GM19395 (cell line): ENCODE results near the gene OCSTAMP.

Experiments used
- ATAC-seq: cut with Tn5 transposase; IDR thresholded peaks from one replicate; pipeline ENCODE4 v1.9.1; 2021; ENCODE audit warnings: mild to moderate bottlenecking, moderate library complexity; ENCODE audit not compliant: unreplicated experiment

OCSTAMP gene

DNA sequence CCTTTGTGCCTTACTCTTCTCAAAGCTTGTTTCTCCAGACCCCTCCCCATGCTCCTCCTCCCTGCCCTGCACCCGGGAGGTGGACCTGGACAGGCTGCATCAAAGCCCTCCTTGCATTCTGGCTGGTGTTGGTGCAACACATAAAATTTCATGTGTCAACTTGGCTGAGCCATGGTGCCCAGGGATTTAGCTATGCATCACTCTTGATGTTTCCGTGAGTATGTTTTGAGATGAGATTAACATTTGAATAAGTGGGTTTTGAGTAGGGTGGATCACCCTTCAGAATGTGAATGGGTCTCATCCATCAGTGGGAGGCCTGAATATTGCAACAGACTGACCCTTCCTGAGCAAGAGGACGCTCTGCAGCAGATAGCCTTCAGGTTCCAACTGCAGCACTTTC, 4.4 kb upstream of the OCSTAMP start:
- no peak for ATAC-seq

DNA sequence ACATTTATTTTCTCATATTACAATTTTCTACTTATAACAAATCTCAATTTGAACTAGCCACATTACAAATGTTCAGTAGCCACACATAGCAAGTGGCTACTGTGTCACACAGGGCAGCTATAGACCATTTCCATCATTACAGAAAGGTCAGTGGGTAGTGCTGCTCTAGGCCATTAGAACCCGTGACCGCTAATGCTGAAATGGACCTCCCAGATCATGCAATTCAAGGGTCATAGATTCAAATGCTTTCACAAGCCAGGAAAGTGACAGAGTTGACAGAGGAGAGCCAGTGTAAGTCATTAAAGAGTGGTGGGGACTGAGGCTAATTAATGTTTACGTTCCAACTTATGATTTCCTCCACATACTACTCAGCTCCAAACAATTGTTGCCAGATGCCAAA, 3.5 kb upstream of the OCSTAMP start:
- ATAC-seq: no peak

DNA sequence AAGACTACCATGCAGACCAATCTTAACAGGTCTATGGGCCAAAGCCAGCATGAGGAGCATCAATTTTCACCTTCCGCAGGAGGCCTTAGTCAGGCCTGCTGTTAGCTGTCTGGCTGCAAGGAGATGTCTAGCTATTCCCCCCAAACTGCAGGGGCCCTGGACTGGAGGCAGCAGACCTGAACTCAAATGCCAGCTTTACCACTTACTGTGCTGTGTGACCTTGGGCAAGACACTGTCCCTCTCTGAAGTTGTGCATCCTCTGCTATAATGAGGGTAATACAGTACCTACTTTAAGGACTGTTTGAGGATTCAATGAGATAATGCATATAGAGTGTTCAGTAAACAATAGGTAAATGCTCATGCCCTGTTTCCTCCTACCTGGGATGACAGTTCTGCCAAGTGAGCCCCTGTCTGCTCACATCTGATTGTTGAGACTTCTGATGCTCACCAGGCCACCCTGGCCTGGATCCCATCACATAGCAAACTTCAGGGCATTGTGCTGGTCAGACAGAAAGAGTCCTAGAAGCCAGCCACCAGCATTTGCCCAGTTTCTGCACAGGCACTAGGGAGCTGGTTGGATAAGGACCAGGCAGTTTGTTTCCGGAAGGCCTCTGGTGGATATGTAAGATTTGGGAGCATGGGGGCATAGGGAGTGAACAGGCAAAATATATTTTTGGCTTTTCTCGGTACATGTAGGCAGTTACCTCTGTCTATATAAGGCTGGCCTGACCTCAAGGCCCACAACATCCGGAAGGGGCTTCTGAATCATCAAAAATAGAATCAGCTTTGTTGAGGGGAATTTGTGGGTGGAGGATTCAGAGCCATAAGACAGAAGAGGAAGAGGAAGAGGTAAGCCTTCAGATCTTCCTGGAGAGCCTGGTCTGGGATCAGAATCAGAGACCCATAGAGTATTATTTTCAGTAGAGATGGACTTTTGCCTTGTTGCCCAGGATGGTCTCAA, 2.3 kb upstream of the OCSTAMP start:
- ATAC-seq: peak; percentile 71

DNA sequence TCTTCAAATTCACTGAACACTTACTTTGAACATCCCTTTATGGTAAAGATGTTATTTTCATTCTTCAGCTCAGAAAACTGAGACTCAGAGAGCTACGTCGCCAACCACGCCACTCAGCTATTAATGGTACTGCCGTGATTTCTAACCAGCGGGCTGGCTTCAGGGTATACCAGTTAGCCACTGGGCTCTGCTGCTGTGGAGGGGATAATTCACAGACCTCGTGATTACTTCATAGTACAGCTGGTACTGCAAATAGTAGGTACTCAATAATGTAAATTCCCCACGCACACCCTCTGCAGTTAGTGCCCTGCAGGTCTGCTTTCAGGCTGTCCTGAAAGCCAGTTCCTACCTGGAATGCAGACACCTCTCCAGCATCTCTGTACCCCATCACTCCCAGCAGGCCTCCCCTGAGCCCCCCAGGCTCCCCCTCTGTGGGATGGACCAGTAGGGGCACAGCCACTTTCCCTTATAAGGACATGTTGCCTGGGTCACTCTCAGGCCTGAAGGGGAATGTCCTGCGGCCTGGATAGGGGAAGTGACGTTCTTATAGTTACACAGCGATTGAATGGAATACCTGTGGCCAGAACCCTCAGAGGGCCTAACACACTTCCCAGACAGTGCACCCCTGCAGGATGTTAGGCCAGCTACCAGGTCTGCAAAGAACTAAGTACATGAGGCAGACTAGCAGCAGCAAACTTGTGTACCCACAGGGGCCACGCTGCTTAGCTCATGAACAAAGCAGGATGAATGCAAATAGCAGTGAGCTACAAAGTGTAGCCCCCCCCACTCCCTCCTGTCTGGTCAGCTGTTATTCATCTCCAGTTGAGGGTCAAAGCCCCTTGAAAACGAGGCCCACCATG, 1.3 kb upstream of the OCSTAMP start:
- no peak for ATAC-seq

DNA sequence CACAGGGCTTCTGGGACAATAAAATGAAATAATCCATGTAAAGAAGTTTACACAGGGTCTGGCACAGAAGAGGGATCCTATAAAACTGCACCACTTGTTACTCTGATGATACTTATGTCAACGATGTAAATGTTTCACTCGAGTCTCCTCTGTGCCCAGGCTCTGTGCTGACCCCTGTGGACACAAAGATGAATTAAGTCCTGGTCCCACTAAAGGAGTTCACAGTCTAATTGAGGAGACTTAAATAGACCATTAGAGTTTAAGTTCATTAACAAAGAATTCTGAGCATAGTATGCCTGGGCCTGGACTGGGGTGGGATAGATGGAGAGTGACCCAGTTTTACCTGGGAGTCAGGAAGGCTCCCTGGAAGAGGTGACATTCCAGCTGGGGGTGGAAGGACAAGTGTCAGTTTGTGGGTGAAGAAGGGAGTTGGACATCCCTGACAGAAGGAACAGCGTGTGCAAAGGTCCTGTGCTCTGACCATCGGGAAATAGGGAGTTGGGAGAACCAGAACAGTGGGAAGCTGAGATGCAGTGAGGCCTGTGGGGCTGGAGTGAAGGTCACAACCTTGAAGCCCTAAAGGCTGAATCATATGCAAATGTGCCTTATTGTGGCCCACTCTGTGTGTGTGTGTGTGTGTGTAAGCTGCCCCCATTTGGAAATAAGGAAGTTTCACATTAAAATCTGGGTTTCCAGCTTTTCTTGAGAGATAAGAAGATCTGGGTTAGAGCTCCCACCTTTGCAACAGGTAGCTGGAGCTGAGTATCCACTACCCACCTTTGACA, 1.1 kb downstream of the OCSTAMP start:
- ATAC-seq: no peak

DNA sequence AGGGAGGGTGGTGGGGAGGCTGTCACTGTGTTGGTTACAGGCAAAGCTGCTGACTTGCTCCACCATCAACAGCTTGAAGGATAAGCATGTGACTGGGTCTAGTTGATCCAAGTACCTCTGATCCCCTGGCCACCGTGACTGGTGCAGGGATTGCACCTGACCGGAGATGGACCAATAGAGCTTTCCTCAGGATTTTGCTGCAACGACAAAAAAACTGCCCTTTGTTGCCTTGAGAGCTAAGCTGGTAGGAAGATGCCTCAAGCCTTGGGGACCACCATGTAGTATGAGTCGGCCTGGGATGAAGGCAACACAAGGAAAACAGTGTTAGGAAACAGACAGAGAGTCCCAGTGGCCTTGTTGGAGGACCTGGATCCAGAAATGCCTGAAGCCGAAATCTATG, 1.8 kb downstream of the OCSTAMP start:
- no peak for ATAC-seq

DNA sequence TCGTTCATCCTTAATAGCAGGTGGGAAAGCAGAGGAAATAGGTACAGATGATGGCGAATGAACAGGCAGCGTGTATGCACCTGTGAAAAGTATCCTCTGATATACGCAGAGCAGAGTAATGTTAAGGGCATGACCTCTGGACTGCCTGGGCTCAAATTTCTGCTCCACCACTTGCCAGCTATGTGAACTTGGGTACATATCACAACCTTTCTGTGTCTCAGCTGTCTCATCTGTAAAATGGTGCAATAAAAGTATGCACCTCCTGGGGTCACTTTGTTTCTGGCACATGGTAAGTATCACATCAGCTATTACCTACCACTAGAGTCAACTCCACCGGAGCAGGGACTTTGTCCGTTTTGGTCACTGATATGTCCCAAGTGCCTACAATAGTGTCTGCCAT, 2.5 kb downstream of the OCSTAMP start:
- no peak for ATAC-seq

DNA sequence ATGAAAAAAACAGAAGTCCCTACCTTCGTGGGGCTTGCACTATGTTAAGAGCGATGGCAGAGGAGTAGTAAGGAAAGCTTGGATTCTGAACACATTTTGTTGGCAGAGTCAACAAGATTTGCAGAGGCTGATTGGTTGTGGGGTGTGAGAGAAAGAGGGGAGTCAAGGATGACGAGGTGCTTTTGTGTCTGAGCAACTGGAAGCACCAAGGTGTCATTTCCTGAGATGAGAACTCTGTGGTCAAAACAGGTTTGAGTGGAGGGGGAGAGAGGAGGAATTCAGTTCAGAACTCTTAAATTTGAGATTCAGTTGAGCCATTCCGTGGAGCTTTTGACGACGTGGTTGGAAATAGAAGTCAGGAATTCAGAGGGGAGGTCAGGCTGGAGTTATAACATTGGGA, 3.5 kb downstream of the OCSTAMP start:
- no peak for ATAC-seq

DNA sequence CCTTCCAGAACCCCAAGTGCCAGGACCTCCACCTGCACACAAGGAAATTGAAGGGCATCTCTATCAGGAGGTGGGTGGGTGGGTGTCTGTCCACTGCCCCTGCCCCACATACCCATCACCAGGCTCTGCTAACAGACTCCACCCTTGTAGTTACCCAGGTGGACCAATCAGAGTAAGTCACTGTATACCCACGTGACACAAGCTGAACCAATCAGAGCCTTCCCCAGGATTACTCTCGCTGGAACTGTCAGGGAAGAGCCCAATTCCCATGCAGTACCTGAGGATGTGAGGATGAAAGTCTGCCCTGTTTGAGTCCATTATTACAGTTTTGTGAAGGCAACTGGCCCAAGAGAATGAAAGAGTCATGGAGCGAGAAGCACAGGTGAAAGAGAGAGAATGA, 4.2 kb downstream of the OCSTAMP start:
- no peak for ATAC-seq

DNA sequence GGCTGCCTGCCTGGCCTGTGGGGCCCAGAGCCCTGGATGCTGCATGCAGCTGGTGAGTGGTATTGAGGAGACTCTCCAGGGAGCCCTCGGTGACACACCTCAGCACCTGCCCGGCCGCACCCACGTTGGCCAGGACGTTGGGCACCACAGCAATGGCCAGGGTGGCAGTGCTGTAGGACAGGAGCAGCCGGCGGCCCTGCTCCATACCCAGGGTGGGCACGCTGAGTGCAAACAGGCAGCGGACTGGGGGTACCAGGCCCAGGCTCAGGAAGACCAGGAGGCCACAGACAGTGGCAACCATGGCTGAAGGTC, 4.7 kb downstream of the OCSTAMP start:
- no peak for ATAC-seq

DNA sequence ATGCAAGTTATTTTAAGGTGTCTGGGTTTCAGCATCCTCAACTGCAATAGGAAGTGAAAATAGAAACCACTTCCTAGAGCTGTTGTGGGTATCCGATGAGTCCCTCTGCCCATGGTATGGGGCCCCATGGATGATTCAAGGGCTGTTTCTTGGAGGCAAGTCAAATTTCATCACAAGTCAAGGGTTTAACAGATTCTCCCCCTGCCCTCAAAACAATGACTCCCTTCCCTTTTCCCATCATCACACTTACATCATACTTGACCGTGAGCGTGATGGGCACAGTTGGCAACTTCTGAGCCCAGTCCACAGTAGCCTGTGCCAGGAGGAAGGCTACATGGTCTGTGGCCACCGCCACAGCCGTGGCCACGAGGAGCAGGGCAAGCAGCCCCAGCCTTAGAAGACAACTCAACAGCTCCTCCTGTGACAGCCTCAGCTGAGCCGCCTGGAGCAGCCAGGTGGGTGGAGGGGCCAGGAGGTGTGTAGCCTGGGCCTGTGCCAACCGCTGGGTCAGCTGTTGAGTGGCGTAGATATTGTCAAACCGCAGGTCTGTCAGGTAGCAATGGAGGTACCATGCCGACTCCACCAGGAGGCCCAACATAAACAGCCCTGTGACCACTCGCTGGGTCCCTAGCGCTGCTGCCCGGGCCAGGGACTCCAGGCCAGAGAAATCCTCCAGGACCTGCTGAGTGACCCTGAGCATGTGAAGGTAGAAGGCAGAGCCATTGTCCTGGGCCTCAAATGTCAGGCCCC, 5.2 kb downstream of the OCSTAMP start:
- ATAC-seq: peak; percentile 66

DNA sequence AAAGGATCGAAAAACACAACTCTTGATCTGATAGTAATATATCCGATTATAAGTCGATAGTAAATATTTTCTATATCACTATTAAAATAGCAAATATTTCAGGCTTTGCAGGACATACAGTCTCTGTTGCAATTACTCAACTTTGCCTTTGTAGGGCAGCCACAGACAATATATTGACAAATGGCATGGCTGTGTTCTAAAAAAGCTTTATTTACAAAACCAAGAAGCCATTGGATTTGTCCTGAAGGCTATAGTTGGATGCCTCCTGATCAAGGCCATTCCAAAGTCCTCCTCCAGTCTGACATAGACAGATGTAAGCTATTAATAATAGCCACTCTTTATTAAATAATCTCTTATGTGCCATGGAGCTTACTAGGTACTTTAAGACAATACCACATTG, 5.9 kb downstream of the OCSTAMP start:
- ATAC-seq: no peak

DNA sequence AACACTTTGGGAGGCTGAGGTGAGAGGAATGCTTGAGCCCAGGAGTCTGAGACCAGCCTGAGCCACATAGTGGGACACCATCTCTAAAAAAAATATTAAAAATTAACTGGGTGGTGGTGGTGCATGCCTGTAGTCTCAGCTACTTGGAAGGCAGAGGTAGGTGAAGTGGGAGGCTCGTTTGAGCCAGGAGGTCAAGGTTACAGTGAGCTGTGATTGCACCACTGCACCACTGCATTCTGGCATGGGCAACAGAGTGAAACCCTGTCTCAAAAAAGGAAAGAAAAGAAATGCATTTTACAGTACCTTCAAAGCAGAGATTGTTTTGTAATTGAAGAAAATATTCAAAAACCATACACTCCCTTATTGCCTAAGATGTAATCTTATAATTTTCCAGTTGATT, 6.5 kb downstream of the OCSTAMP start:
- ATAC-seq: no peak

DNA sequence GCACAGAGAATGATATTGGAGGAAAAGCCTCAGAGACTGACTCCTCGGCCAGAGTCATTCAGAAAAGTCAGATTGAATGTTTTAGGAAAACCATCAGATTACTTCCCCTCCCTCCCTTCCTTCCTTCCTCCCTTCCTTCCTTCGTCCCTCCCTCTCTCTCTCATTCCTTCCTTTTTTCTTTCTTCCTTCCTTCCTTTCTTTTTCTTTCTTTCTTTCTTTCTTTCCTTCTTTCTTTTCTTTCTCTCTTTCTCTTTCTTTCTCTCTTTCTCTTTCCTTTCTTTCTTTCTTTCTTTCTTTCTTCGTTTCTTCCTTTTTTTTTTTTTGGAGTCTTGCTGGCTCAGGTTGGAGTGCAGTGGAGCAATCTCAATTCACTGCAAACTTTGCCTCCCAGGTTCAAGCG, 7.4 kb downstream of the OCSTAMP start:
- no peak for ATAC-seq

DNA sequence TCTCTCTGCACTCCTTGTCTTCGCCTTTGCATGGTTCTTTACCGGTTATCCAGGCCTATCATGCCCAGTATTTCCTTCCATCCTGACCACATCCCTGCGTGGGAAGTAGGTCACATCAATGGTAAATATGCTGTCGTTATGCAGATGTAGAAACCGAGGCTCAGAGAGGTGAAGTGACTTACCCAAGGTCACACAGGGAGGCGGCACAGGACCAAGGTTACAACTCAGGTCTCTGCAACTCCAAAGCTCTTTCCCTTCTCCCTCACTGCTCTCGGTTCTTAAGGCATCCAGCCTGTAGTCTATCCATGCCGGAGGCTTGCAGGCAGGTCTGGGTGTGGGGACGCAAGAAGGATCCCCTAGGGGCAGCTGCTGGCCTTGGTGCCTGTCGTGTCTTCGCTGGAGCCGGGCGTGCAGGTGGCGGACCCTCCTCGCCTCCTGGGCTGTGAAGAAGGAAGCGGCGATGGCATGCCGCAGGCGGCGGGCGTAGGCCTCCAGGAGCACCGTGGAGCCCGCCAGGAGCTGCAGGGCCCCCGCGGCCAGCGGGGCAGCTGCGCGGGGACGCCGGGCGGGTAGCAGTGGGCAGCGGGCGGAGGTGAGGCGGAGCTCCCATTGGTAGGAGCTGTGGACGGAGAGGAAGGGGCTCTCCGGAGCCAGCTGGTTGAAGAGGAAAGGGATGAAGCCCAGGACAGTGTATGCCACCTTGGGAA, 9.1 kb downstream of the OCSTAMP start:
- no peak for ATAC-seq

DNA sequence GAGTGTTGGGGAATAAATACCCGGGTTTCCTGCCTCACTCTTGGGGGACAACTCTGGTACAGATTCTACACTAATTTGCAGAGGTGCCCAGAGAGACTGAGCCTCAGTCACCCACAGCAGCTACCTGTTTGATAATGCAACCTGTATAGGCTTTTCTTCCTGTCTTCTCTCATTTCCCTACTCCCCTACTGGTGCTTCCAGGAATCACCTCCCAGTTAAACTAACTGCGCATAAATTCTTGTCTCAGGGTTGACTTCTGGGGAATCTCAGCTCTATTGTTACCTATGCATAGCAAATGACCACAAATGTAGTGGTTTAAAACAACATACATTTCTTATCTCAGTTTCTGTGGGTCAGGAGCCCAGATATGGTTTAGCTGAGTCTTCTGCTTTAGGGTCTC, 11.3 kb downstream of the OCSTAMP start:
- no peak for ATAC-seq

DNA sequence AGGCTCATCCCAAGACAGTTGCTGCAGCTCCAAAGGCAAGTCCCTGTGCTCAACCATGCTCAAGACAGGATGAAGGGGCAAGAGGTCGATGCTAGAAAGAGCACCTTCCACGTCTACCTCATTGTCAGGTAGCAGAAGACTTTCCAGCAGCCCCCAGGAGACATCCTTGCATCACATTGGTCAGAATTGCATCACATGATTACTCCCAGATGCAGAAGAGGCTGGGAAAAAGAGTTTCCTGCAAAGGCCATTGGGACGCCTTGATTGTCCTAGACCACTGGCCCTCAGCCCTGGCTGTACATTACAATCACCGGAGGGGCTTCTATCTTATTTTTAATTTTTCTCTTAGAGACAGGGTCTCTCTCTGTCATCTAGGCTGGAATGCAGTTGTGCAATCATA, 19.8 kb downstream of the OCSTAMP start:
- no peak for ATAC-seq

DNA sequence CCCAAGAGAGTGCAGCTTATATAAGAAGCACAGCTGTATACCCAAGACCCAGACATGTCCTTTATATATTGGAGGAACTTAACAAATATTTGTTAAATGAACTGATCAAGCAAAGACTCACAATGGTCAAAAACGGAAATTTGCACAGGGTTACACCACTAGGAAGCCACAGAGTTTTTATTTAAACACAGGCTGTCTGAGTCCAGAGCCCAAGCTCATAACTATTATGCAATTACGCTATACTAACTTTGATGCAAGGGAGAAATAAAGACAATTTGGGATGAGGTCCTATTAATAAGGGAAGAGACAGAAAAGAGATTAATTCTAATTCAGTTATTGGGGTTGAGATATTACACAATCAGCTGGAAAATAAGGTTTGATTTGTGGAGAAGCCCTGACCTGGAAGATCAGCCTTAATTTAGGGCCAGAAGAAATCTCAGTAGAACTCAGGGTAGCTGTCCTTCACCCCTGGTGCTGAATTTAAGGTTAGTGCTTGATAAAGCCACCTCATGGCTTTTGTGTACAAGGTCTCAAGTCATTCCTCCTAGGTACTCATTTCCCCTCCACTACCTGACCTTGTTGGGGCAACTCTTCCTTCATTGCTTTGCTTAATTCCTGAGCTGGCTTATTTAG, 26.6 kb downstream of the OCSTAMP start:
- ATAC-seq: no peak

DNA sequence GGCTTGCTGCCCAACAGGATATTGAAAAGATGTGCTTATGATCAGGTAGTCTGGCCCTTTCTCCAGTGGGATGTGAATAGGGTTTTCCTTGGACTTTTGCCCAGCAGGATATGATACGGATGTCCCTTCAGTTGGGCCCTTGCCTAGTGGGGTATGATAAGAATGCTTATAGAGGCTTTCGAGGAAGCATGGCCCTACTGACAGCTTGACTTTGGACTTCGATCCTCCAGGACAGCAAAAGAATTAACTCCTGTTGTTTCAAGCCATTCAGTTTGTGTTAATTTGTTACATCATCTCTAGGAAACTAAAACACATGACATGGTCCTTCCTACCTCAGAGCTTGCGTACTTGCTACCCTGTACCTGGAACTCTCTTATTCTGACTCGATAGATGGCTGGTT, 27.3 kb downstream of the OCSTAMP start:
- no peak for ATAC-seq
